Measurements from ENCODE around the gene GRIK4.

GRCh38 chr11:120881596-120881995, 370.0 kb downstream of the GRIK4 start:
- TF ChIP-seq CTCF (IDR thresholded peaks at IDR 0.05), result no peak
- TF ChIP-seq POLR2A (IDR thresholded peaks at IDR 0.05), result no peak
